ENCODE data around the gene CPZ. TPM values are rescaled to one million over a fixed set of nuclear protein-coding genes. Genes with fewer than 3 reads are reported as not detected.

CPZ gene
- total and polyA plus RNA-seq, 11 donors = 0.13 to 4.8 (median 0.26) TPM; not detected in 2

DNA sequence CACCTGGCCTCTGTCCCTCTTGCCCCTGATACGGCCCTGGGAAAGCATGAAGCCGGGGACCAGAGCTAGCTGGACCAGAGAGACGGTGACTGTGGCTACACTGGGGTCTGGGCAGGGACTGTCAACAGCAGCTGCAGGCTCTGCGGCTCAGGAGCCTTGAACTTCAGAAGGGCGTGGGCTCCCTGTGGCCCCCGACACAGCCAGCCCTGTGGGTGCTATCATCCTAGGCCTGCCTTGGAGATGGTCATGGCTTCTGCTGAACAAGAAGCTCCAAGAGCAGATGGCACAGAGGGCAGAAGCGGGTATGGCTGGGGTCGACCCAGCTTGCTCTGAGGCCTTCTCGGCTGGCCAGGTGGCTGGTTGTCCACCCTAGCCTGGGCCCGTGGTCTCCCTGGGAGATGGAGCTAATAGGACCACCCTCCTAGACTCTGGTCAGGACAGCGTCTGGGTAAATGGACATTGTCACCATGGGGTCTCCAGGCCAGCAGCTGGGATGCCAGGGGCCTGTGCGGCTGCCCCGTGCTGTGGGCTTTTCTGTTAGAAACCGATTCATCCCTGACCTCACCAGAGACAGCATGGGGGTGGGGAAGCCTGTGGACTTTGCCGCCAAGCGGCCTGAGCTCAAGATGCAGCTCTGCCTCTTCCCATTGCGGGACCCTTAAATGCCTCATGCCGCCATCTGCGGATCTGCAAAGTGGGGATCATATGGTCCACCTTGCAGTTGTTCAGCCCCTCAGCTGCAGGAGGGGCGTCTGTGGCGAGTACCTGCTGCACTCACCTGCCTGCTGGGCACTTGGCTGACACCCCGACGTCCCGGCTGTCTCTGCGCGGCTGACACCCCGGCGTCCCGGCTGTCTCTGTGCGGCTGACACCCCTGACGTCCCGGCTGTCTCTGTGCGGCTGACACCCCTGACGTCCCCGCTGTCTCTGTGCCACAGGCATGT, 21.1 kb downstream of the CPZ start:
- H3K4me1 ChIP-seq = peaks cover 0 to 16% (median 4%) of the 10 kb centered on the region in 12 donors
- peaks cover 0 to 10% (median 0%) of the 10 kb centered on the region in 9 donors for H3K27me3 ChIP-seq
- no peak for ATAC-seq
- intact Hi-C loops (cut with DNase I) = loop anchor here in 2 of 10 donors (10.0 kb wide), 2 partner anchors 271 to 301 kb away; no protein-coding TSS in a partner anchor
- TF ChIP-seq POLR2A (IDR thresholded peaks at IDR 0.05) = no peak
- TF ChIP-seq, protein P1, sequence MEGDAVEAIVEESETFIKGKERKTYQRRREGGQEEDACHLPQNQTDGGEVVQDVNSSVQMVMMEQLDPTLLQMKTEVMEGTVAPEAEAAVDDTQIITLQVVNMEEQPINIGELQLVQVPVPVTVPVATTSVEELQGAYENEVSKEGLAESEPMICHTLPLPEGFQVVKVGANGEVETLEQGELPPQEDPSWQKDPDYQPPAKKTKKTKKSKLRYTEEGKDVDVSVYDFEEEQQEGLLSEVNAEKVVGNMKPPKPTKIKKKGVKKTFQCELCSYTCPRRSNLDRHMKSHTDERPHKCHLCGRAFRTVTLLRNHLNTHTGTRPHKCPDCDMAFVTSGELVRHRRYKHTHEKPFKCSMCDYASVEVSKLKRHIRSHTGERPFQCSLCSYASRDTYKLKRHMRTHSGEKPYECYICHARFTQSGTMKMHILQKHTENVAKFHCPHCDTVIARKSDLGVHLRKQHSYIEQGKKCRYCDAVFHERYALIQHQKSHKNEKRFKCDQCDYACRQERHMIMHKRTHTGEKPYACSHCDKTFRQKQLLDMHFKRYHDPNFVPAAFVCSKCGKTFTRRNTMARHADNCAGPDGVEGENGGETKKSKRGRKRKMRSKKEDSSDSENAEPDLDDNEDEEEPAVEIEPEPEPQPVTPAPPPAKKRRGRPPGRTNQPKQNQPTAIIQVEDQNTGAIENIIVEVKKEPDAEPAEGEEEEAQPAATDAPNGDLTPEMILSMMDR (IDR thresholded peaks at IDR 0.05) = no peak
- no peaks in the 10 kb centered on the region for H3K36me3 ChIP-seq
- H3K9me3 ChIP-seq = no peaks in the 10 kb centered on the region
- 91 to 92% (median 91%) methylated on average over 27 to 35 of the region's 35 CpGs for WGBS, 4 donors
- no peak overlapping the region for H3K4me3 ChIP-seq
- no peak overlapping the region for H3K27ac ChIP-seq
- DNase-seq = peak in 3 of 5 donors; percentile 15 to 37 (median 16)

DNA sequence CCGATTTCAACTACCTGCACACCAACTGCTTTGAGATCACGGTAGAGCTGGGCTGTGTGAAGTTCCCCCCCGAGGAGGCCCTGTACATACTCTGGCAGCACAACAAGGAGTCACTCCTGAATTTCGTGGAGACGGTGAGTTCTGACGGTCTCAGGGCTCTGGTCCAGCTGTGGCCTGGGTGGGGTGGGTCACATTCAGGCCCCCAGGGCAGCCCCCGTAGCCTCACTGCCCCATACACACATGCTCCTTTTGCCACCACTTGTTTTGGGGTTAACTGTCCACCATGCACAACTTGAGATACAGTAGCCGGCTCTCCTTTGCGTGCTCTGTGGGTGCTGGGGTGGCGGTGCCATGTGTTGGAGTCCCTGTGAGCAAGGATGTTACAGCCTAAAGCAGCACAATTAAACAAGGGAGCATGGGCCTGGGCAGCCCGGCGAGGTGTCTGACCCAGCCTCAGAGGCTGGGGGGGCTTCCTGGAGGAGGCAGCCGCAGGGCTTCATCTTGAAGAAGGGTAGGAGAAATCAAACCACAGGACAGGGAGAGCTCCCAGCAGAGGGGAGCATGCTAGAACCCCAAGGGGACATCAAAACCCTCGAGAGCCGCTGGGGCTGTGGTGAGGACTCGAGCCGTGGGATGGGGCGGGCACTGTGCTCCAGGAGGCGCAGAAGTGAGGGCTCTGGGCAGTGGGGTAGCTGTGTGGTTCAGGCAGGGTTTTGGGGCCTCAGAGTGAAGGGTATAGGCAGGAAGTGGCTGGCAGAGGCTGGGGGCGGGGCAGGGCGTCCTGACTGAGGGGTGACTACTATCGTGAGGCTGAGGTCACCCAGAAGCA, 22.0 kb downstream of the CPZ start:
- peaks cover 0 to 17% (median 0%) of the 10 kb centered on the region in 9 donors for H3K27me3 ChIP-seq
- no peaks in the 10 kb centered on the region for H3K9me3 ChIP-seq
- no peak overlapping the region for H3K27ac ChIP-seq
- DNase-seq (peak in 2 of 5 donors; percentile 8 to 30), ATAC-seq (no peak)
- H3K4me3 ChIP-seq = no peak overlapping the region
- H3K36me3 ChIP-seq = no peaks in the 10 kb centered on the region
- H3K4me1 ChIP-seq = peaks cover 0 to 16% (median 4%) of the 10 kb centered on the region in 12 donors
- intact Hi-C loops (cut with DNase I) = loop anchor here in 2 of 10 donors (10.0 kb wide), 2 partner anchors 270 to 300 kb away; no protein-coding TSS in a partner anchor
- TF ChIP-seq, protein P1 (IDR thresholded peaks at IDR 0.05) = no peak
- TF ChIP-seq POLR2A (IDR thresholded peaks at IDR 0.05) = no peak
- WGBS, 4 donors = 78 to 88% (median 84%) methylated on average over 21 to 22 of the region's 22 CpGs

DNA sequence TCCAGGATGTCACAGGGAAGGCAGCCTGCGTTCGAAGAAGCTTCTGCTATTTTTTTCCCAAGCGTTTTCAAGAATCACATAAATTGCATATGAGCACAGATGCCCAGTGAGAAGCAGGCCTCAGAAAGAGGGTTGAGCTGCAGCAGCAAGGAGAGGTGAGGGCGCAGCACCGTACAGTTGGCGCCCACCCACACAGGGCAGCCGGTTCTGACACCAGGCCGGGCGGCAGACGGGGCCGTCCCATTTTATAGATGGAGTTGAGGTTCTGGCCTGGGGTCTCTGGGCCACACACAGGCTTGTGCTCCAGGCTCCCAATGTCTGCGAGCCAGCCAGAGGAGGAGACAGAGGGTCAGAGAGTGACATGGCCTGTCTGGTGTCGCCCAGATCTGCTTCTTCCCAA, 22.8 kb downstream of the CPZ start:
- no peaks in the 10 kb centered on the region for H3K9me3 ChIP-seq
- no peak overlapping the region for H3K27ac ChIP-seq
- TF ChIP-seq POLR2A (IDR thresholded peaks at IDR 0.05) = no peak
- TF ChIP-seq, protein P1 (IDR thresholded peaks at IDR 0.05) = no peak
- ATAC-seq = no peak
- WGBS, 4 donors = 85 to 90% (median 88%) methylated on average over 13 of the region's 13 CpGs
- intact Hi-C loops (cut with DNase I) = loop anchor here in 2 of 10 donors (10.0 kb wide), 2 partner anchors 269 to 299 kb away; no protein-coding TSS in a partner anchor
- no peak overlapping the region for H3K4me3 ChIP-seq
- H3K27me3 ChIP-seq = peaks cover 0 to 18% (median 0%) of the 10 kb centered on the region in 9 donors
- no peaks in the 10 kb centered on the region for H3K36me3 ChIP-seq
- peaks cover 0 to 16% (median 4%) of the 10 kb centered on the region in 12 donors for H3K4me1 ChIP-seq
- DNase-seq = peak in 2 of 5 donors; percentile 5 to 42

Measured in heart left ventricle (tissue), 16 donors.